Measurements from ENCODE around the gene RAB43. TPM values are rescaled to one million over a fixed set of nuclear protein-coding genes. Genes with fewer than 3 reads are reported as not detected.

Gene RAB43
- polyA plus RNA-seq, 1 donor: 2.4 TPM

Other genes starting within 250 kb of the RAB43 start
- 28.2 TPM for gene ACAD9, start 242.2 kb downstream of the RAB43 start, polyA plus RNA-seq (ENCODE audit: insufficient read length)
- 1.4 TPM for gene CFAP92, start 127.7 kb downstream of the RAB43 start, polyA plus RNA-seq (ENCODE audit: insufficient read length)
- gene EFCC1, start 120.5 kb downstream of the RAB43 start, polyA plus RNA-seq (ENCODE audit: insufficient read length): 1.2 TPM
- gene GP9, start 61.0 kb downstream of the RAB43 start, polyA plus RNA-seq (ENCODE audit: insufficient read length): 0.30 TPM
- gene ISY1, start 39.3 kb upstream of the RAB43 start, polyA plus RNA-seq (ENCODE audit: insufficient read length): 34.1 TPM
- gene CNBP, start 62.1 kb upstream of the RAB43 start, polyA plus RNA-seq (ENCODE audit: insufficient read length): 278 TPM
- gene COPG1, start 127.8 kb upstream of the RAB43 start, polyA plus RNA-seq (ENCODE audit: insufficient read length): 103 TPM
- gene HMCES, start 157.1 kb upstream of the RAB43 start, polyA plus RNA-seq (ENCODE audit: insufficient read length): 23.5 TPM

Measured in hindlimb muscle (tissue), 1 donor.